IMR-90 (cell line): ENCODE data around the gene CTBP1. TPM values are rescaled to one million over a fixed set of nuclear protein-coding genes. Genes with fewer than 3 reads are reported as not detected.
A peak's percentile ranks its signal among the peaks of the same experiment; 100 is the strongest.

Experiments used
- ATAC-seq: fragments of 200-7000 bp; cut with Tn5 transposase; 2 replicates; pipeline ENCODE4 v1.9.1; 2020; ENCODE audit warnings: low read depth, mild to moderate bottlenecking, moderate library complexity
- BruUV-seq: library from RNA; stranded (reverse); fragments of 400-500 nt; replicated peaks from 2 replicates; lab custom pipeline; 2021; lab: Mats Ljungman, UMichigan
- CTCF ChIA-PET: fragments of 300-600 bp; formaldehyde crosslinking; extraction: SDS; loops from one replicate; lab custom pipeline; 2021; ENCODE audit warnings: antibody characterized with exemption; lab: Yijun Ruan, JAX
- POLR2A ChIA-PET: fragments of 300-600 bp; sonication (Branson Sonifier 250); formaldehyde crosslinking; loops from one replicate; lab custom pipeline; 2022; ENCODE audit warnings: antibody characterized with exemption; ENCODE audit not compliant: unreplicated experiment; lab: Charles Lee
- DNase-seq: peaks from one replicate; pipeline ENCODE4 v3.0.0; 2013
- H2AFZ ChIP-seq: replicated peaks from 2 replicates; pipeline ENCODE3; 2013; ENCODE audit warnings: low read length, mild to moderate bottlenecking; ENCODE audit not compliant: poor library complexity
- H2AK5ac ChIP-seq: 2 replicates; pipeline ENCODE4 v1.6.1; 2013; ENCODE audit warnings: low read depth, low read length, inconsistent platforms
- H2AK9ac ChIP-seq: replicated peaks from 2 replicates; pipeline ENCODE3; 2013; ENCODE audit warnings: mild to moderate bottlenecking, low read depth, low read length, moderate library complexity; ENCODE audit not compliant: poor library complexity
- H2BK120ac ChIP-seq: 2 replicates; pipeline ENCODE4 v1.6.1; 2013; ENCODE audit warnings: low read depth, low read length, inconsistent platforms
- H2BK15ac ChIP-seq: 3 replicates; pipeline ENCODE4 v1.6.1; 2013; ENCODE audit warnings: low read depth, low read length, inconsistent platforms
- H2BK20ac ChIP-seq: 2 replicates; pipeline ENCODE4 v1.6.1; 2013; ENCODE audit warnings: low read depth, mild to moderate bottlenecking, inconsistent platforms, low read length, moderate library complexity
- H2BK5ac ChIP-seq: 2 replicates; pipeline ENCODE4 v1.6.1; 2013; ENCODE audit warnings: mild to moderate bottlenecking, low read depth, low read length, inconsistent platforms; ENCODE audit not compliant: poor library complexity, severe bottlenecking
- H3K14ac ChIP-seq: replicated peaks from 2 replicates; pipeline ENCODE4 v1.6.1; 2013; ENCODE audit warnings: low read depth, low read length, inconsistent platforms
- H3K18ac ChIP-seq: 2 replicates; pipeline ENCODE4 v1.6.1; 2013; ENCODE audit warnings: low read depth, low read length, control low read depth
- H3K23ac ChIP-seq: 2 replicates; pipeline ENCODE4 v1.6.1; 2013; ENCODE audit warnings: low read depth, low read length, inconsistent platforms
- H3K27ac ChIP-seq: 2 replicates; pipeline ENCODE4 v1.5.1; 2013; ENCODE audit warnings: mild to moderate bottlenecking, control low read depth, low read length; ENCODE audit not compliant: insufficient read depth
- H3K27me3 ChIP-seq: 2 replicates; pipeline ENCODE4 v1.6.1; 2013; ENCODE audit warnings: low read length; ENCODE audit not compliant: control insufficient read depth, insufficient read depth
- H3K36me3 ChIP-seq: 2 replicates; pipeline ENCODE4 v1.6.1; 2013; ENCODE audit warnings: low read length, mixed read lengths; ENCODE audit not compliant: control insufficient read depth, insufficient read depth
- H3K4ac ChIP-seq: 2 replicates; pipeline ENCODE4 v1.6.1; 2013; ENCODE audit warnings: low read depth, low read length, inconsistent platforms
- H3K4me1 ChIP-seq: 2 replicates; pipeline ENCODE4 v1.6.1; 2013; ENCODE audit warnings: low read length, mixed read lengths; ENCODE audit not compliant: control insufficient read depth, insufficient read depth
- H3K4me2 ChIP-seq: 2 replicates; pipeline ENCODE4 v1.6.1; 2013; ENCODE audit warnings: low read depth, mild to moderate bottlenecking, control low read depth, low read length, moderate library complexity
- H3K4me3 ChIP-seq: 2 replicates; pipeline ENCODE4 v1.5.1; 2013; ENCODE audit warnings: low read depth, mild to moderate bottlenecking, control low read depth, low read length, moderate library complexity; ENCODE audit not compliant: insufficient read depth
- H3K56ac ChIP-seq: 2 replicates; pipeline ENCODE4 v1.6.1; 2013; ENCODE audit warnings: low read length, inconsistent platforms; ENCODE audit not compliant: insufficient read depth; ENCODE audit errors: extremely low read depth
- H3K79me1 ChIP-seq, 2 experiments: 2 replicates each; pipeline ENCODE4 v1.6.1; 2013; ENCODE audit warnings: low read length in 2 of 2, inconsistent platforms in 1 of 2, low read depth in 1 of 2
- H3K9ac ChIP-seq: 2 replicates; pipeline ENCODE4 v1.6.1; 2013; ENCODE audit warnings: low read depth, low read length, control low read depth
- H3K9me1 ChIP-seq: 2 replicates; pipeline ENCODE4 v1.6.1; 2013; ENCODE audit warnings: low read length, inconsistent platforms; ENCODE audit not compliant: insufficient read depth
- H3K9me3 ChIP-seq: 2 replicates; pipeline ENCODE4 v1.6.1; 2013; ENCODE audit warnings: low read length; ENCODE audit not compliant: control insufficient read depth, insufficient read depth
- H4K20me1 ChIP-seq: 2 replicates; pipeline ENCODE4 v1.6.1; 2013; ENCODE audit warnings: low read length, inconsistent platforms; ENCODE audit not compliant: insufficient read depth
- H4K5ac ChIP-seq: 2 replicates; pipeline ENCODE4 v1.6.1; 2013; ENCODE audit warnings: mild to moderate bottlenecking, low read depth, low read length, control low read depth
- H4K8ac ChIP-seq, 2 experiments: 2 replicates each; pipeline ENCODE4 v1.6.1; 2013; ENCODE audit warnings: low read depth in 2 of 2, low read length in 2 of 2, control low read depth in 1 of 2, inconsistent platforms in 1 of 2
- H4K91ac ChIP-seq: 2 replicates; pipeline ENCODE4 v1.6.1; 2013; ENCODE audit warnings: low read depth, low read length, inconsistent platforms; ENCODE audit not compliant: insufficient read depth
- CEBPB ChIP-seq: IDR thresholded peaks from 2 replicates; pipeline ENCODE4 v1.6.1; 2012; ENCODE audit warnings: low read depth, low read length, improper control_type of control experiment
- CTCF ChIP-seq: conservative IDR thresholded peaks from 2 replicates; pipeline ENCODE4 v1.5.1; 2012; ENCODE audit warnings: mild to moderate bottlenecking, low read depth, low read length, improper control_type of control experiment
- FOS ChIP-seq: fragments of 150-350 bp; IDR thresholded peaks from 2 replicates; pipeline ENCODE4 v1.6.1; 2016; ENCODE audit warnings: low read depth, low read length
- MAFK ChIP-seq: IDR thresholded peaks from 2 replicates; pipeline ENCODE4 v1.6.1; 2012; ENCODE audit warnings: low read depth, low read length, improper control_type of control experiment
- MXI1 ChIP-seq: IDR thresholded peaks from 2 replicates; pipeline ENCODE4 v1.6.1; 2012; ENCODE audit warnings: low read depth, mild to moderate bottlenecking, low read length, moderate library complexity, borderline replicate concordance
- NFE2L2 ChIP-seq: fragments of 150-350 bp; IDR thresholded peaks from 2 replicates; pipeline ENCODE4 v1.6.1; 2016; ENCODE audit warnings: low read depth, mild to moderate bottlenecking, low read length
- RCOR1 ChIP-seq: IDR thresholded peaks from 2 replicates; pipeline ENCODE4 v1.6.1; 2012; ENCODE audit warnings: mild to moderate bottlenecking, low read length, improper control_type of control experiment; ENCODE audit not compliant: insufficient replicate concordance
- SMC3 ChIP-seq: fragments of 150-350 bp; IDR thresholded peaks from 2 replicates; pipeline ENCODE4 v1.6.1; 2016; ENCODE audit warnings: low read depth, mild to moderate bottlenecking, antibody characterized with exemption, low read length, moderate library complexity
- WGBS, 2 experiments: methylation state at CpG; one replicate each; pipeline versions ENCODE4 v1.1.5 to v1.1.7; 2013; ENCODE audit warnings: missing lambda C conversion rate in 2 of 2; ENCODE audit not compliant: insufficient read length in 1 of 2; ENCODE audit errors: extremely low coverage in 2 of 2; 5-methylcytosine and 5-hydroxymethylcytosine counted together
- dilution Hi-C: fragments of 300-500 bp; cut with HindIII; formaldehyde crosslinking; loops from one replicate; pipeline ENCODE4 v1.14.3; 2018; ENCODE audit warnings: low sequenced_read_pairs; ENCODE audit not compliant: unreplicated experiment
- in situ Hi-C: fragments of 300-500 bp; cut with MboI; formaldehyde crosslinking; loops from 3 replicates; pipeline ENCODE4 v1.14.3; 2019; ENCODE audit warnings: low sequenced_read_pairs, inconsistent platforms, mixed read lengths
- intact Hi-C: fragments of 100-400 bp; cut with micrococcal nuclease; formaldehyde crosslinking; loops from 2 replicates; pipeline ENCODE4 v1.10.0; 2022
- polyA plus RNA-seq, 3 experiments: library from polyadenylated mRNA; depleted of rRNA; stranded (reverse); fragments of >200 nt; gene quantifications; 2 replicates each; pipeline ENCODE4 v1.2.3, GENCODE V29; 2012; ENCODE audit warnings: low replicate concordance in 1 of 3
- total RNA-seq: library from RNA; depleted of rRNA; stranded (reverse); fragments of >200 nt; gene quantifications from 2 replicates; pipeline ENCODE4 v1.2.3, GENCODE V29; 2012

The CTBP1 gene
- total and polyA plus RNA-seq, 2 of the 4 experiments (the other 2 are of a cell fraction): 147 to 212 TPM

- H3K56ac ChIP-seq: no peak overlapping the region
- no peak overlapping the region for H3K4me2 ChIP-seq
- H4K8ac ChIP-seq: no peak overlapping the region
- H3K23ac ChIP-seq: no peak overlapping the region
- CTCF ChIA-PET: no interaction called here
- H4K91ac ChIP-seq: no peak overlapping the region
- WGBS, 2 experiments: 81% methylated on average over 14 of the region's 21 CpGs; no CpG with 5 or more reads in 1 of the 2 experiments
- no peaks in the 10 kb centered on the region for H3K9me1 ChIP-seq
- no peaks in the 10 kb centered on the region for H4K20me1 ChIP-seq
- no peaks in the 10 kb centered on the region for H3K4me1 ChIP-seq
- H2BK15ac ChIP-seq: no peak overlapping the region
- H4K5ac ChIP-seq: no peak overlapping the region
- intact Hi-C loops (no loop called here), in situ Hi-C loops (no loop called here), dilution Hi-C loops (no loop called here)
- no peak overlapping the region for H2AFZ ChIP-seq
- POLR2A ChIA-PET: no interaction called here
- no peak overlapping the region for H2AK5ac ChIP-seq
- peak overlapping the region; percentile 65 for H2AK9ac ChIP-seq
- no peak overlapping the region for H3K4me3 ChIP-seq
- no peaks in the 10 kb centered on the region for H3K27me3 ChIP-seq
- no peak for DNase-seq
- H3K36me3 ChIP-seq: no peaks in the 10 kb centered on the region
- H2BK120ac ChIP-seq: no peak overlapping the region
- no peak overlapping the region for H3K4ac ChIP-seq
- no peak overlapping the region for H3K9ac ChIP-seq
- H3K79me1 ChIP-seq: no peaks in the 10 kb centered on the region; a peak in 1 of 4 replicates
- ATAC-seq: no peak
- H3K18ac ChIP-seq: no peak overlapping the region
- no peak for TF ChIP-seq MAFK
- no peak for TF ChIP-seq RCOR1
- no peak for TF ChIP-seq CTCF
- TF ChIP-seq MXI1: no peak
- TF ChIP-seq SMC3: no peak
- no peak for TF ChIP-seq CEBPB
- TF ChIP-seq FOS: no peak
- no peak for TF ChIP-seq NFE2L2
- no peak overlapping the region for H2BK5ac ChIP-seq
- peaks cover 2% of the 10 kb centered on the region for H3K9me3 ChIP-seq
- no peak overlapping the region for H3K27ac ChIP-seq
- H3K14ac ChIP-seq: no peak overlapping the region
- BruUV-seq: no TSS peak
- no peak overlapping the region for H2BK20ac ChIP-seq
These were observed 12.4 kb upstream of the CTBP1 start for GRCh38 chr4:1261107-1261928.
